ENCODE data around the gene TNFRSF1B.

DNA sequence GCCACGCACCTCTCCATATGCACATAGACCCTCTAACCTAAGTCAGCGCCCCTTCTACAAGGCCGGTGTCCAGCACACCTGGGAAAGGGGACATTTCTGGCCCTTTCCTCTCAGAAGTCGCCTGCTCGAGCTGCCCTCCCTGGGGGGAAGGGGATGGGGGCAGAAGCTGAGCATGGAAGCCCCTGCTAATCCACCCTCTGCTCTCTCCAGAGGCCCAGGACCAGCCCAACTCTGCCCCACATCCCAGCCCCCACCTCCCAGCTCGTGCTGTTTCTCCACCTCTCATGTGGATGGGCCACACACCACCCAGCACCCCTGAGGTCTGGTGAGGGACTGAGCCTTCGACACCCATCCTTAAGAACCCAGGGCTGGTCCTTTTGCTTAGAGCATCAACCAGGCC lies 14.8 kb downstream of the TNFRSF1B start:
- TF ChIP-seq, protein P1, sequence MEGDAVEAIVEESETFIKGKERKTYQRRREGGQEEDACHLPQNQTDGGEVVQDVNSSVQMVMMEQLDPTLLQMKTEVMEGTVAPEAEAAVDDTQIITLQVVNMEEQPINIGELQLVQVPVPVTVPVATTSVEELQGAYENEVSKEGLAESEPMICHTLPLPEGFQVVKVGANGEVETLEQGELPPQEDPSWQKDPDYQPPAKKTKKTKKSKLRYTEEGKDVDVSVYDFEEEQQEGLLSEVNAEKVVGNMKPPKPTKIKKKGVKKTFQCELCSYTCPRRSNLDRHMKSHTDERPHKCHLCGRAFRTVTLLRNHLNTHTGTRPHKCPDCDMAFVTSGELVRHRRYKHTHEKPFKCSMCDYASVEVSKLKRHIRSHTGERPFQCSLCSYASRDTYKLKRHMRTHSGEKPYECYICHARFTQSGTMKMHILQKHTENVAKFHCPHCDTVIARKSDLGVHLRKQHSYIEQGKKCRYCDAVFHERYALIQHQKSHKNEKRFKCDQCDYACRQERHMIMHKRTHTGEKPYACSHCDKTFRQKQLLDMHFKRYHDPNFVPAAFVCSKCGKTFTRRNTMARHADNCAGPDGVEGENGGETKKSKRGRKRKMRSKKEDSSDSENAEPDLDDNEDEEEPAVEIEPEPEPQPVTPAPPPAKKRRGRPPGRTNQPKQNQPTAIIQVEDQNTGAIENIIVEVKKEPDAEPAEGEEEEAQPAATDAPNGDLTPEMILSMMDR (IDR thresholded peaks at IDR 0.05): no peak
- no peak for TF ChIP-seq POLR2AphosphoS5 (IDR thresholded peaks at IDR 0.05)
